A549 (cell line): Measurements from ENCODE around the gene FUT7. TPM values are rescaled to one million over a fixed set of nuclear protein-coding genes. Genes with fewer than 3 reads are reported as not detected.

Source experiments
- ATAC-seq, 2 experiments: fragments of 200-7000 bp in 1 of 2; fragments of >200 bp in 1 of 2; cut with Nextera tagmentation in 1 of 2; cut with Tn5 transposase in 1 of 2; 3 replicates each; pipeline versions ENCODE4 v1.8.0 to v1.9.1; 2018 to 2020; ENCODE audit warnings: mild to moderate bottlenecking in 1 of 2, moderate library complexity in 1 of 2
- CTCF ChIA-PET: fragments of 300-600 bp; sonication (Branson Sonifier 250); formaldehyde crosslinking; extraction: SDS; loops from one replicate; lab custom pipeline; 2021; ENCODE audit warnings: antibody characterized with exemption, inconsistent platforms; lab: Yijun Ruan, JAX
- POLR2A ChIA-PET: fragments of 350-600 bp; formaldehyde crosslinking; extraction: SDS; loops from one replicate; lab custom pipeline; 2021; ENCODE audit warnings: antibody characterized with exemption, inconsistent platforms; lab: Yijun Ruan, JAX
- DNase-seq, 2 experiments: peaks; one replicate each; pipeline versions ENCODE4 v3.0.0 to v3.0.0-alpha.2; 2011 to 2016; ENCODE audit warnings: low read depth in 1 of 2, low spot score in 1 of 2
- FAIRE-seq: peaks from 2 replicates; lab custom pipeline; 2011; peaks lifted over from hg19 to GRCh38; lab: Jason Lieb, UNC
- H3K27ac ChIP-seq, 2 experiments: fragments of >200 bp; sonication (Bioruptor Twin); formaldehyde crosslinking; 3 replicates each; pipeline ENCODE4 v1.5.1; 2016 to 2017
- H3K4me1 ChIP-seq: fragments of >200 bp; sonication (Bioruptor Twin); formaldehyde crosslinking; 3 replicates; pipeline ENCODE4 v1.6.1; 2016
- H3K4me2 ChIP-seq: fragments of >200 bp; sonication (Bioruptor Twin); formaldehyde crosslinking; 3 replicates; pipeline ENCODE4 v1.6.1; 2016
- H3K4me3 ChIP-seq: fragments of >200 bp; sonication (Bioruptor Twin); formaldehyde crosslinking; 3 replicates; pipeline ENCODE4 v1.5.1; 2016
- H3K9me3 ChIP-seq: fragments of >200 bp; sonication (Bioruptor Twin); formaldehyde crosslinking; 3 replicates; pipeline ENCODE4 v1.6.1; 2016
- BCL3 ChIP-seq: fragments of >200 bp; sonication (Bioruptor Twin); formaldehyde crosslinking; IDR thresholded peaks from 3 replicates; pipeline ENCODE4 v1.6.1; 2016
- BHLHE40 ChIP-seq: IDR thresholded peaks from 2 replicates; pipeline ENCODE4 v1.6.1; 2012; ENCODE audit warnings: low read depth, low read length, inconsistent platforms
- CBX8 ChIP-seq: fragments of 200-600 bp; sonication (generic); IDR thresholded peaks from 2 replicates; pipeline ENCODE4 v1.6.1; 2016
- CEBPB ChIP-seq, 2 experiments: fragments of >200 bp in 1 of 2; sonication (Bioruptor Twin) in 1 of 2; formaldehyde crosslinking in 1 of 2; IDR thresholded peaks; 2 replicates each; pipeline ENCODE4 v1.6.1; 2012 to 2016
- CHD4 ChIP-seq: fragments of 200-600 bp; sonication (generic); IDR thresholded peaks from 2 replicates; pipeline ENCODE4 v1.6.1; 2016; ENCODE audit warnings: antibody characterized with exemption, mild to moderate bottlenecking, borderline replicate concordance
- EHF ChIP-seq: fragments of 250-450 bp; sonication (Bioruptor Pico); IDR thresholded peaks from 2 replicates; pipeline ENCODE4 v1.5.0; 2020; ENCODE audit warnings: mild to moderate bottlenecking
- ELK1 ChIP-seq: fragments of 150-350 bp; IDR thresholded peaks from 2 replicates; pipeline ENCODE4 v1.6.1; 2014; ENCODE audit warnings: low read depth, mild to moderate bottlenecking, low read length
- EP300 ChIP-seq, 2 experiments: fragments of >200 bp; sonication (Bioruptor Twin); formaldehyde crosslinking; IDR thresholded peaks; 2 replicates in 1 of 2; 3 replicates in 1 of 2; pipeline ENCODE4 v1.6.1; 2016 to 2017
- ESRRA ChIP-seq: fragments of 150-350 bp; IDR thresholded peaks from 2 replicates; pipeline ENCODE4 v1.6.1; 2014; ENCODE audit warnings: mild to moderate bottlenecking, low read length, borderline replicate concordance
- FOSB ChIP-seq: fragments of 250-450 bp; sonication (Bioruptor Pico); IDR thresholded peaks from 2 replicates; pipeline ENCODE4 v1.5.0; 2020; ENCODE audit warnings: mild to moderate bottlenecking, moderate library complexity
- FOSL2 ChIP-seq, 2 experiments: fragments of 450-650 bp in 1 of 2; fragments of >200 bp in 1 of 2; sonication (Bioruptor Twin) in 1 of 2; formaldehyde crosslinking; IDR thresholded peaks; 2 replicates each; pipeline versions ENCODE4 v1.5.0 to v1.6.1; 2016 to 2020; ENCODE audit warnings: mild to moderate bottlenecking in 1 of 2, moderate library complexity in 1 of 2
- FOXS1 ChIP-seq: fragments of 250-450 bp; sonication (Bioruptor Pico); IDR thresholded peaks from 2 replicates; pipeline ENCODE4 v1.5.0; 2020; ENCODE audit warnings: mild to moderate bottlenecking, moderate library complexity
- HDAC2 ChIP-seq: fragments of 200-600 bp; sonication (generic); IDR thresholded peaks from 2 replicates; pipeline ENCODE4 v1.6.1; 2016
- HEYL ChIP-seq: fragments of 250-450 bp; sonication (Bioruptor Pico); IDR thresholded peaks from 2 replicates; pipeline ENCODE4 v1.8.0; 2021; ENCODE audit warnings: mild to moderate bottlenecking, moderate library complexity
- HMGXB4 ChIP-seq: fragments of 250-450 bp; sonication (Bioruptor Pico); IDR thresholded peaks from 2 replicates; pipeline ENCODE4 v1.5.0; 2021; ENCODE audit warnings: mild to moderate bottlenecking, moderate library complexity, borderline replicate concordance
- HOXB13 ChIP-seq: fragments of 250-450 bp; sonication (Bioruptor Pico); IDR thresholded peaks from 2 replicates; pipeline ENCODE4 v1.5.0; 2020; ENCODE audit warnings: low read depth, mild to moderate bottlenecking, moderate library complexity
- JUN ChIP-seq, 2 experiments: fragments of >200 bp; sonication (Bioruptor Twin); formaldehyde crosslinking; IDR thresholded peaks; 2 replicates in 1 of 2; 3 replicates in 1 of 2; pipeline ENCODE4 v1.6.1; 2016 to 2017
- MAFK ChIP-seq: fragments of 450-650 bp; IDR thresholded peaks from 2 replicates; pipeline ENCODE4 v1.6.1; 2014; ENCODE audit not compliant: partially characterized antibody
- MAX ChIP-seq: IDR thresholded peaks from 2 replicates; pipeline ENCODE4 v1.6.1; 2012
- MYC ChIP-seq: IDR thresholded peaks from 2 replicates; pipeline ENCODE4 v1.6.1; 2012; ENCODE audit warnings: mild to moderate bottlenecking, inconsistent platforms, low read length, improper control_type of control experiment, borderline replicate concordance
- NPAS2 ChIP-seq: fragments of 250-450 bp; sonication (Bioruptor Pico); IDR thresholded peaks from 2 replicates; pipeline ENCODE4 v1.8.0; 2022; ENCODE audit warnings: mild to moderate bottlenecking, moderate library complexity, borderline replicate concordance
- PBX3 ChIP-seq: IDR thresholded peaks from 2 replicates; pipeline ENCODE4 v1.6.1; 2012
- PHF8 ChIP-seq: fragments of 200-600 bp; sonication (generic); IDR thresholded peaks from 2 replicates; pipeline ENCODE4 v1.6.1; 2016; ENCODE audit warnings: low read depth, mild to moderate bottlenecking, antibody characterized with exemption, moderate library complexity, borderline replicate concordance
- RARB ChIP-seq: fragments of 250-450 bp; sonication (Bioruptor Pico); IDR thresholded peaks from 2 replicates; pipeline ENCODE4 v1.8.0; 2021; ENCODE audit warnings: mild to moderate bottlenecking, moderate library complexity
- RFX5 ChIP-seq: fragments of 450-650 bp; IDR thresholded peaks from 2 replicates; pipeline ENCODE4 v1.7.1; 2014; ENCODE audit warnings: antibody characterized with exemption, mild to moderate bottlenecking, moderate library complexity
- SREBF2 ChIP-seq: fragments of 450-650 bp; IDR thresholded peaks from 2 replicates; pipeline ENCODE4 v1.6.1; 2014; ENCODE audit warnings: mild to moderate bottlenecking, moderate library complexity
- ZFP36 ChIP-seq: fragments of 450-650 bp; IDR thresholded peaks from 2 replicates; pipeline ENCODE4 v1.6.1; 2014; ENCODE audit warnings: borderline replicate concordance; ENCODE audit not compliant: partially characterized antibody
- WGBS: methylation state at CpG from one replicate; pipeline ENCODE4 v1.1.6; 2017; ENCODE audit errors: missing lambda C conversion rate; 5-methylcytosine and 5-hydroxymethylcytosine counted together
- polyA plus RNA-seq, 4 experiments: library from polyadenylated mRNA; depleted of rRNA in 3 of 4; stranded (reverse); fragments of >200 nt; fragmentation: RNase III in 1 of 4; extraction: RNeasy Plus Mini Kit Qiagen cat#74134 plus additional on column Dnase treatment in 1 of 4; gene quantifications; 2 replicates in 3 of 4; 3 replicates in 1 of 4; pipeline ENCODE4 v1.2.3, GENCODE V29; 2011 to 2017

FUT7 gene
- polyA plus RNA-seq, 2 of the 4 experiments (the other 2 are of a cell fraction) = not detected

- CTCF ChIA-PET = interaction anchor here (0.6 to 20.4 kb wide), 11 partner anchors 10 to 231 kb away, joined by 3 to 282 read pairs (median 25); partner anchors contain the start of genes ABCA2, AJM1, C8G and FBXW5
Measured at GRCh38 chr9:137037035-137037434, 5.1 kb upstream of the FUT7 start.

GRCh38 chr9:137035937-137036336 is 4.0 kb upstream of the FUT7 start:
- Histone ChIP-seq H3K4me2 (no peak overlapping the region), H3K4me3 (no peak overlapping the region), H3K9me3 (no peaks in the 10 kb centered on the region), H3K4me1 (peaks cover 18% of the 10 kb centered on the region), H3K27ac (no peak overlapping the region)
- DNase-seq = no peak
- ATAC-seq = no peak
- 54% methylated on average over 2 of the region's 8 CpGs for whole genome bisulfite sequencing
- CTCF ChIA-PET = interaction anchor here (0.6 to 20.4 kb wide), 54 partner anchors 8 to 278 kb away, joined by 3 to 282 read pairs (median 6); partner anchors contain the start of genes ABCA2, AJM1, C8G and CLIC3
- no peak for FAIRE-seq
- POLR2A ChIA-PET = interaction anchor here (1.4 to 1.7 kb wide), 2 partner anchors 88 to 188 kb away, joined by 4 to 5 read pairs; no protein-coding TSS in a partner anchor
- TF ChIP-seq PBX3 (no peak), BHLHE40 (no peak), HEYL (CRISPR knock-in tag) (no peak), HOXB13 (no peak), MYC (no peak), FOSB (CRISPR knock-in tag) (no peak), MAX (no peak), CHD4 (no peak), SREBF2 (no peak), HDAC2 (no peak), JUN (IDR thresholded peaks at IDR 0.05) (no peak), CBX8 (no peak)

More at GRCh38 chr9:137037035-137037434, 5.1 kb upstream of the FUT7 start:
- no peak for DNase-seq
- no peak for FAIRE-seq
- TF ChIP-seq PHF8 (no peak), BHLHE40 (no peak), ELK1 (no peak), HMGXB4 (CRISPR knock-in tag) (no peak), FOSL2 (IDR thresholded peaks at IDR 0.05) (no peak), FOSL2 (CRISPR knock-in tag; IDR thresholded peaks at IDR 0.05) (no peak), RARB (CRISPR knock-in tag) (no peak), NPAS2 (CRISPR knock-in tag) (no peak), ZFP36 (no peak), EP300 (IDR thresholded peaks at IDR 0.05) (no peak), SREBF2 (no peak), FOXS1 (CRISPR knock-in tag) (no peak), MAFK (no peak), CHD4 (no peak), RFX5 (no peak), EHF (CRISPR knock-in tag) (no peak), HDAC2 (no peak), ESRRA (no peak), BCL3 (no peak), CEBPB (IDR thresholded peaks at IDR 0.05) (no peak)
- no peak overlapping the region for H3K4me3 ChIP-seq
- 89% methylated on average over 10 of the region's 13 CpGs for WGBS
- H3K27ac ChIP-seq = no peak overlapping the region
- H3K4me2 ChIP-seq = no peak overlapping the region
- ATAC-seq = no peak
- H3K9me3 ChIP-seq = no peaks in the 10 kb centered on the region
- H3K4me1 ChIP-seq = peaks cover 15% of the 10 kb centered on the region
- POLR2A ChIA-PET = no interaction called here
